Adrenal gland (tissue), 12 donors: ENCODE data around the gene STK25. TPM values are rescaled to one million over a fixed set of nuclear protein-coding genes. Genes with fewer than 3 reads are reported as not detected.

Experiments used
- DNase-seq, 7 donors: peaks; one replicate each; pipeline ENCODE4 v3.0.0-alpha.2; 2019 to 2020
- H3K27ac ChIP-seq, 5 donors: fragments of 200-600 bp; sonication (generic) in 4 of 5; 1 replicate in 3 of 5; 2 replicates in 2 of 5; pipeline versions ENCODE4 v1.5.1 to v1.8.0; 2016 to 2020; ENCODE audit warnings: mild to moderate bottlenecking in 1 of 5
- H3K27me3 ChIP-seq: fragments of 200-600 bp; 2 replicates; pipeline ENCODE4 v1.8.0; 2021
- H3K36me3 ChIP-seq, 2 donors: fragments of 200-600 bp; replicated peaks in 1 of 2; 1 replicate in 1 of 2; 2 replicates in 1 of 2; pipeline versions ENCODE4 v1.5.1 to v1.8.0; 2018 to 2022
- H3K4me1 ChIP-seq, 2 donors: fragments of 200-600 bp; replicated peaks in 1 of 2; 1 replicate in 1 of 2; 2 replicates in 1 of 2; pipeline versions ENCODE4 v1.5.1 to v1.8.0; 2018 to 2021
- H3K4me3 ChIP-seq, 4 donors: fragments of 200-600 bp; sonication (generic) in 3 of 4; one replicate each; pipeline ENCODE4 v1.5.1; 2016 to 2018
- H3K9me3 ChIP-seq, 3 donors: fragments of 200-600 bp; sonication (generic) in 1 of 3; replicated peaks in 1 of 3; 1 replicate in 2 of 3; 2 replicates in 1 of 3; pipeline versions ENCODE4 v1.5.1 to v1.8.0; 2016 to 2021
- CTCF ChIP-seq, 6 experiments: fragments of 450-650 bp in 4 of 6; fragments of 200-600 bp in 2 of 6; sonication (generic) in 1 of 6; IDR thresholded peaks; 1 replicate in 5 of 6; 2 replicates in 1 of 6; pipeline versions ENCODE4 v1.5.1 to v1.8.0; 2016 to 2021; ENCODE audit warnings: antibody characterized with exemption in 6 of 6, mild to moderate bottlenecking in 2 of 6, moderate library complexity in 1 of 6
- POLR2A ChIP-seq, 2 donors: fragments of 450-650 bp; IDR thresholded peaks; one replicate each; pipeline ENCODE4 v1.6.1; 2017; ENCODE audit warnings: antibody characterized with exemption in 2 of 2, mild to moderate bottlenecking in 2 of 2, moderate library complexity in 1 of 2
- WGBS, 4 donors: extraction: QIAGEN DNeasy Blood & Tissue Kit in 2 of 4; methylation state at CpG; one replicate each; pipeline versions ENCODE4 v1.1.5 to v1.1.7; 2013 to 2017; 5-methylcytosine and 5-hydroxymethylcytosine counted together
- intact Hi-C, 2 donors: fragments of 100-400 bp; cut with DNase I; formaldehyde crosslinking; loops; one replicate each; pipeline versions ENCODE4 v1.14.1 to v1.15.0; 2022 to 2023
- polyA plus RNA-seq, 3 donors: library from polyadenylated mRNA; stranded (reverse); fragments of 200-250 nt in 2 of 3; fragments of 350-450 nt in 1 of 3; fragmentation: Illumina TruSeq in 1 of 3; extraction: RNeasy Lipid Tissue Mini Kit (QIAGEN cat#74804) in 1 of 3; gene quantifications; one replicate each; pipeline ENCODE4 v1.2.3, GENCODE V29; 2013 to 2014
- total RNA-seq, 9 donors: library from RNA; depleted of rRNA in 4 of 9; stranded (reverse); fragments of >200 nt in 4 of 9; fragments of 120-200 nt in 1 of 9; fragmentation: NEBNext Ultra II Directional in 1 of 9; extraction: Animal tissue kit (Norgen Biotek cat#: 25700) in 1 of 9; gene quantifications; one replicate each; pipeline versions ENCODE4 v1.1.0 to v1.2.4, GENCODE V29; 2013 to 2023
- donor health status: healthy with polysubstance abuse.
- donor health status: Bipolar disorder and iron deficiency.
- donor health status: DM: yes; HTN: yes; CAD: no.
- donor health status: DM: no; HTN: no; CAD: no.
- donor health status: DM: no; HTN: no; CAD: no.
- donor health status: DM: yes; HTN: yes; CAD: no.

The STK25 gene
- total and polyA plus RNA-seq, 12 donors = 71.4 to 352 (median 167) TPM

- no peak for TF ChIP-seq POLR2A (IDR thresholded peaks at IDR 0.05)
- TF ChIP-seq CTCF (IDR thresholded peaks at IDR 0.05) = no peak
- intact Hi-C loops = loop anchor here in 1 of 2 donors (10.0 kb wide), 1 partner anchor 136 kb away; no protein-coding TSS in a partner anchor
- Histone ChIP-seq H3K4me1 (peaks cover 0 to 4% of the 10 kb centered on the region in 2 donors), H3K27me3 (no peaks in the 10 kb centered on the region), H3K36me3 (peaks cover 0 to 42% of the 10 kb centered on the region in 2 donors), H3K9me3 (no peaks in the 10 kb centered on the region), H3K27ac (no peak overlapping the region), H3K4me3 (no peak overlapping the region)
- WGBS, 4 donors = 84 to 93% (median 91%) methylated on average over 5 to 12 of the region's 12 CpGs
- no peak for DNase-seq
These were observed 7.9 kb downstream of the STK25 start for GRCh38 chr2:241500431-241500975.

GRCh38 chr2:241500016-241500415, 8.4 kb downstream of the STK25 start:
- Histone ChIP-seq H3K4me3 (no peak overlapping the region), H3K27me3 (no peaks in the 10 kb centered on the region), H3K9me3 (no peaks in the 10 kb centered on the region), H3K4me1 (peaks cover 0 to 4% of the 10 kb centered on the region in 2 donors), H3K36me3 (peaks cover 0 to 47% of the 10 kb centered on the region in 2 donors), H3K27ac (no peak overlapping the region)
- intact Hi-C loops = loop anchor here in 1 of 2 donors (10.0 kb wide), 1 partner anchor 135 kb away; no protein-coding TSS in a partner anchor
- TF ChIP-seq CTCF (IDR thresholded peaks at IDR 0.05) (no peak), POLR2A (IDR thresholded peaks at IDR 0.05) (no peak)
- WGBS, 4 donors = 80 to 97% (median 96%) methylated on average over 2 to 10 of the region's 10 CpGs
- no peak for DNase-seq

- Histone ChIP-seq H3K9me3 (no peaks in the 10 kb centered on the region), H3K27ac (no peak overlapping the region), H3K4me3 (no peak overlapping the region), H3K36me3 (peaks cover 0 to 53% of the 10 kb centered on the region in 2 donors), H3K27me3 (no peaks in the 10 kb centered on the region), H3K4me1 (no peaks in the 10 kb centered on the region)
- TF ChIP-seq CTCF (IDR thresholded peaks at IDR 0.05) = no peak
- TF ChIP-seq POLR2A (IDR thresholded peaks at IDR 0.05) = no peak
- WGBS, 4 donors = 79 to 100% (median 87%) methylated on average over 5 to 28 of the region's 28 CpGs
- intact Hi-C loops = no loop called here
- no peak for DNase-seq
These were observed 9.0 kb downstream of the STK25 start for GRCh38 chr2:241499146-241499965.
